GM10248 (cell line): ENCODE results near the gene MROH2A.
"Not testable (repeated sequence)": the region's sequence is repeated elsewhere in the genome, so short reads cannot be mapped to it uniquely, and the experiment has no call there.

Experiments used
- CTCF ChIA-PET: fragments of 300-600 bp; sonication (Branson Sonifier 250); formaldehyde crosslinking; extraction: SDS; loops from one replicate; lab custom pipeline; 2021; ENCODE audit warnings: antibody characterized with exemption; lab: Yijun Ruan, JAX
- POLR2A ChIA-PET: fragments of 350-650 bp; sonication (Branson Sonifier 250); formaldehyde crosslinking; extraction: SDS; loops from one replicate; lab custom pipeline; 2020; ENCODE audit warnings: antibody characterized with exemption; lab: Yijun Ruan, JAX
- DNase-seq: peaks from one replicate; pipeline ENCODE4 v3.0.0; 2012; ENCODE audit errors: extremely low spot score
- TF ChIP-seq, protein P1 (sequence below): IDR thresholded peaks from 2 replicates; pipeline ENCODE4 v1.5.1; 2012; ENCODE audit warnings: mild to moderate bottlenecking, low read depth; ENCODE audit errors: extremely low read depth, missing control alignments, control extremely low read depth

MROH2A gene

GRCh38 chr2:233778030-233778429, at the start of gene MROH2A:
TSS of gene MROH2A (plus strand) at chr2:233778330. CDS start at chr2:233779359, 1,029 bp downstream.
- DNase-seq, result no peak
- CTCF ChIA-PET, result no interaction called here
- POLR2A ChIA-PET, result no interaction called here
- TF ChIP-seq, protein P1, sequence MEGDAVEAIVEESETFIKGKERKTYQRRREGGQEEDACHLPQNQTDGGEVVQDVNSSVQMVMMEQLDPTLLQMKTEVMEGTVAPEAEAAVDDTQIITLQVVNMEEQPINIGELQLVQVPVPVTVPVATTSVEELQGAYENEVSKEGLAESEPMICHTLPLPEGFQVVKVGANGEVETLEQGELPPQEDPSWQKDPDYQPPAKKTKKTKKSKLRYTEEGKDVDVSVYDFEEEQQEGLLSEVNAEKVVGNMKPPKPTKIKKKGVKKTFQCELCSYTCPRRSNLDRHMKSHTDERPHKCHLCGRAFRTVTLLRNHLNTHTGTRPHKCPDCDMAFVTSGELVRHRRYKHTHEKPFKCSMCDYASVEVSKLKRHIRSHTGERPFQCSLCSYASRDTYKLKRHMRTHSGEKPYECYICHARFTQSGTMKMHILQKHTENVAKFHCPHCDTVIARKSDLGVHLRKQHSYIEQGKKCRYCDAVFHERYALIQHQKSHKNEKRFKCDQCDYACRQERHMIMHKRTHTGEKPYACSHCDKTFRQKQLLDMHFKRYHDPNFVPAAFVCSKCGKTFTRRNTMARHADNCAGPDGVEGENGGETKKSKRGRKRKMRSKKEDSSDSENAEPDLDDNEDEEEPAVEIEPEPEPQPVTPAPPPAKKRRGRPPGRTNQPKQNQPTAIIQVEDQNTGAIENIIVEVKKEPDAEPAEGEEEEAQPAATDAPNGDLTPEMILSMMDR, result no peak

DNA sequence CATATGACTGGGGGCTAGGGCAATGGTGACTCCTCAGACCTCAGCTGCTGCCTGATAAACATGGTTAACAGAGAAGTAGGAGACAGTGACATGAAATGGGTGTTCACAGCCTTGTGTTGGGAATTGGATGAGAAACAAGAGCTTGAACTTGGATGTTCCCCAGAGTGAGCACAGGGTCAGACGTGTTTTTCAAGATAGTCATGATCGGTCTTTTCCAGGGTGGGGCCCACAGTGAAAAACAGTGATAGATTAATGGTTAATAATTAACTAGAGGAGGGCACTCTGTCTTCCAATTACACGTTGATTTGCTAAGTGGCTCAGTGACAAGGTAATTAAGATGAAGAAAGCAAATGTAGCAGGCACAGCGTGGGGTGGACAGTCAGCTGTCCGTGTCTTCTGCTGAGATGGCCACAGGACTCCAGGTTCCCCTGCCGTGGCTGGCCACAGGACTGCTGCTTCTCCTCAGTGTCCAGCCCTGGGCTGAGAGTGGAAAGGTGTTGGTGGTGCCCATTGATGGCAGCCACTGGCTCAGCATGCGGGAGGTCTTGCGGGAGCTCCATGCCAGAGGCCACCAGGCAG, 49.3 kb upstream of the MROH2A start, which contains the start of gene UGT1A3:
UGT1A3 (plus strand) TSS at position 320 of the 579 bp plus-strand sequence; CDS start at position 405, 85 bp downstream.
- TF ChIP-seq, protein P1, result no peak
- ChIA-PET CTCF (no interaction called here), POLR2A (no interaction called here)
- DNase-seq, result no peak

DNA sequence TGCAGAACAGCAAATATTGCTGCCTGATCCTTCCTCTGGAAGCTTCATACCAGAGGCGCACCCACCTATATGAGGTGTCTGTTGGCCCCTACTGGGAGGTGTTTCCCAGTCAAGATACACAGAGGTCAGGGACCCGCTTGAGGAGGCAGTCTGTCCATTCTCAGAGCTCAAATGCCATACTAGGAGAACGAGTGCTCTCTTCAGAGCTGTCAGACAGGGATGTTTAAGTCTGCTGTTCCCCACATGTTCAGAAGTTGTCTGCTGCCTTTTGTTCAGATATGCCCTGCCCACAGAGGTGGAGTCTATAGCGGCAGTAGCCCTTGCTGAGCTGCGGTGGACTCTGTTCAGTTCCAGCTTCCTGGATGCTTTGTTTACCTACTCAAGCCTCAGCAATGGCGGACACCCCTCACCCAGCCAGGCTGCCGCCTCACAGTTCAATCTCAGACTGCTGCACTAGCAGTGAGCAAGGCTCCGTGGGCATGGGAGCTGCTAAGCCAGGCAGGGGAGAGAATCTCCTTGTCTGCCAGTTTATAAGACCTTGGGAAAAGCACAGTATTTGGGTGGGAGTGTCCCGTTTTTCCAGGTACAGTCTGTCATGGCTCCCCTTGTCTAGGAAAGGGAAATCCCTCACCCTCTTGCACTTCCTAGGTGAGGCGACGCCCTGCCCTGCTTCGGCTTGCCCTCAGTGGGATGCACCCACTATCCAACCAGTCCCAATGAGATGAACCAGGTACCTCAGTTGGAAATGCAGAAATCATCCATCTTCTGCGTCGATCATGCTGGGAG, 41.1 kb upstream of the MROH2A start:
- CTCF ChIA-PET, result interaction anchor here (0.7 to 1.3 kb wide), 2 partner anchors 10 to 25 kb away, joined by 3 to 4 read pairs; no protein-coding TSS in a partner anchor
- POLR2A ChIA-PET, result not testable (repeated sequence)

GRCh38 chr2:233740870-233741269, 37.3 kb upstream of the MROH2A start:
- TF ChIP-seq, protein P1, result no peak

More for the DNA sequence above, 41.1 kb upstream of the MROH2A start:
- DNase-seq, result not testable (repeated sequence)

GRCh38 chr2:233743464-233744259, 34.5 kb upstream of the MROH2A start:
- ChIA-PET CTCF (no interaction called here), POLR2A (no interaction called here)
- DNase-seq, result no peak
- TF ChIP-seq, protein P1, result no peak

More at GRCh38 chr2:233740870-233741269, 37.3 kb upstream of the MROH2A start:
- no peak for DNase-seq
- POLR2A ChIA-PET, result no interaction called here
- CTCF ChIA-PET, result interaction anchor here (0.8 to 2.5 kb wide), 3 partner anchors 12 to 25 kb away, joined by 3 to 7 read pairs (median 3); partner anchors contain the start of gene UGT1A4

DNA sequence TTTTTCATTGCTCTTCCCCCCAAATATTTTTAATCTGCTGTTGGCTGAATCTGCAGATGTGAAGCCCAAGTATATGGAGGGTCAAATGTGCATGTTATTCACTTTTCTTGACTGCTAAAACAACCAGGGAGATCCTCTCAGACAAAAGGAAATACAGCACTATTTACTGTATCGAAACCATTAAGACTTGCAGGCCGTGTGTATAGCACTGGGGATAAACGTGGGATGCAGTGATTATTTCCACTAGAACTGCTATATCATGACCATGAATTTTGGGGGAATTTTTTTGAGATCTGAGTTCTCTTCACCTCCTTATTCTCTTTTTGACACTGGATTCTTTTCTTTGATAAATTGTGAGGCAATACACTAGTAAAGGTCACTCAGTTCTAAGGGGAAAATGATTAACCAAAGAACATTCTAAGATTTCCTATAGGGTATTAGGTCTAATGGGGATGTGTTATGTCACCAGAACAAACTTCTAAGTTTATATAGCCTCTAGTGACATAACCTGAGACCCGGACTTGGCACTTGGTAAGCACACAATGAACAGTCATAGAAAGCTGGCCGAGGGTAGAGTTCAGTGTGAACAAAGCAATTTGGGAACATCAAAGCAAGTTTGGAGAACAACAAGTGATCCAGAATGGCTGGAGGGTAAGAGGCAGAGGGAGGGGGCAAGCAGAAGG, 32.9 kb upstream of the MROH2A start:
- CTCF ChIA-PET, result no interaction called here
- POLR2A ChIA-PET, result no interaction called here
- TF ChIP-seq, protein P1, result no peak
- no peak for DNase-seq

GRCh38 chr2:233745838-233746237, 32.3 kb upstream of the MROH2A start:
- CTCF ChIA-PET, result interaction anchor here (1.3 kb wide), 1 partner anchor 34 kb away, joined by 3 read pairs; no protein-coding TSS in a partner anchor
- POLR2A ChIA-PET, DNase-seq: not testable (repeated sequence)
